GM12878 (cell line): Measurements from ENCODE around the gene TP73. TPM values are rescaled to one million over a fixed set of nuclear protein-coding genes. Genes with fewer than 3 reads are reported as not detected.
A peak's percentile ranks its signal among the peaks of the same experiment; 100 is the strongest.

ENCODE experiments used
- ATAC-seq: fragments of 200-7000 bp; cut with Tn5 transposase; 3 replicates; pipeline ENCODE4 v1.9.1; 2020; ENCODE audit warnings: mild to moderate bottlenecking, moderate library complexity
- BruUV-seq: library from RNA; stranded (reverse); fragments of 400-500 nt; replicated peaks from 2 replicates; lab custom pipeline; 2021; lab: Mats Ljungman, UMichigan
- CTCF ChIA-PET: fragments of 300-600 bp; sonication (Branson Sonifier 250); formaldehyde crosslinking; extraction: SDS; loops from one replicate; lab custom pipeline; 2021; ENCODE audit warnings: inconsistent platforms; lab: Yijun Ruan, JAX
- POLR2A ChIA-PET: fragments of 350-600 bp; formaldehyde crosslinking; extraction: SDS; loops from one replicate; lab custom pipeline; 2021; ENCODE audit warnings: inconsistent platforms; lab: Charles Lee
- RAD21 ChIA-PET: fragments of 300-600 bp; sonication (Branson Sonifier 250); formaldehyde crosslinking; loops from one replicate; lab custom pipeline; 2023; ENCODE audit warnings: antibody characterized with exemption; ENCODE audit not compliant: unreplicated experiment; lab: Charles Lee
- SMC1A ChIA-PET: fragments of 300-600 bp; sonication (Branson Sonifier 250); formaldehyde crosslinking; loops from one replicate; lab custom pipeline; 2023; ENCODE audit not compliant: unreplicated experiment, uncharacterized antibody; lab: Charles Lee
- DNase-seq: peaks from one replicate; pipeline ENCODE4 v3.0.0-alpha.2; 2011; ENCODE audit warnings: low read depth, low spot score
- FAIRE-seq: peaks from 3 replicates; lab custom pipeline; 2011; peaks lifted over from hg19 to GRCh38; lab: Jason Lieb, UNC
- H2AFZ ChIP-seq: 2 replicates; pipeline ENCODE4 v1.6.0; 2011; ENCODE audit warnings: low read depth, low read length, control low read depth; ENCODE audit not compliant: control insufficient read depth
- H3K27ac ChIP-seq: 2 replicates; pipeline ENCODE4 v1.5.1; 2011; ENCODE audit warnings: control low read depth; ENCODE audit not compliant: control insufficient read depth, insufficient read depth
- H3K27me3 ChIP-seq, 2 experiments: replicated peaks in 1 of 2; 2 replicates each; pipeline versions ENCODE4 v1.6.0 to v1.6.1; 2011; ENCODE audit warnings: low read length in 1 of 2; ENCODE audit not compliant: control insufficient read depth in 2 of 2, insufficient read depth in 2 of 2
- H3K36me3 ChIP-seq, 2 experiments: 2 replicates each; pipeline ENCODE4 v1.5.1; 2011; ENCODE audit warnings: low read length in 1 of 2; ENCODE audit not compliant: control insufficient read depth in 2 of 2, insufficient read depth in 2 of 2
- H3K4me1 ChIP-seq: 2 replicates; pipeline ENCODE4 v1.6.1; 2011; ENCODE audit warnings: mild to moderate bottlenecking, low read length, moderate library complexity, mixed read lengths; ENCODE audit not compliant: control insufficient read depth, insufficient read depth
- H3K4me2 ChIP-seq: 2 replicates; pipeline ENCODE4 v1.6.0; 2011; ENCODE audit warnings: control low read depth; ENCODE audit not compliant: control insufficient read depth, insufficient read depth
- H3K4me3 ChIP-seq: fragments of 200-600 bp; sonication (generic); 2 replicates; pipeline ENCODE4 v1.5.1; 2016
- H3K79me2 ChIP-seq: 2 replicates; pipeline ENCODE4 v1.6.0; 2011; ENCODE audit warnings: low read length; ENCODE audit not compliant: control insufficient read depth, insufficient read depth
- H3K9ac ChIP-seq: 2 replicates; pipeline ENCODE4 v1.8.0; 2011; ENCODE audit warnings: low read length, control low read depth, mixed read lengths; ENCODE audit not compliant: control insufficient read depth, insufficient read depth
- H3K9me3 ChIP-seq: replicated peaks from 3 replicates; pipeline ENCODE4 v1.5.1; 2011; ENCODE audit warnings: mild to moderate bottlenecking, low read length; ENCODE audit not compliant: control insufficient read depth, insufficient read depth
- H4K20me1 ChIP-seq: 2 replicates; pipeline ENCODE4 v1.6.0; 2011; ENCODE audit not compliant: control insufficient read depth, insufficient read depth
- ASH2L ChIP-seq: fragments of 300-600, 200-600 bp; sonication (generic); IDR thresholded peaks from 2 replicates; pipeline ENCODE4 v1.6.1; 2017; ENCODE audit warnings: low read depth, mild to moderate bottlenecking, borderline replicate concordance
- BCL11A ChIP-seq: IDR thresholded peaks from 2 replicates; pipeline ENCODE4 v1.6.1; 2011; ENCODE audit warnings: low read depth, low read length
- BHLHE40 ChIP-seq, 2 experiments: fragments of 450-650 bp in 1 of 2; IDR thresholded peaks; 2 replicates each; pipeline ENCODE4 v1.6.1; 2011 to 2017; ENCODE audit warnings: low read depth in 2 of 2, borderline replicate concordance in 1 of 2, improper control_type of control experiment in 1 of 2, low read length in 1 of 2, mild to moderate bottlenecking in 1 of 2
- CREM ChIP-seq: IDR thresholded peaks from 2 replicates; pipeline ENCODE4 v1.6.1; 2014; ENCODE audit warnings: antibody characterized with exemption, low read depth
- DPF2 ChIP-seq: fragments of 450-650 bp; IDR thresholded peaks from 2 replicates; pipeline ENCODE4 v1.6.1; 2017; ENCODE audit warnings: mild to moderate bottlenecking
- HDGF ChIP-seq: fragments of 450-650 bp; IDR thresholded peaks from 2 replicates; pipeline ENCODE4 v1.6.1; 2016; ENCODE audit warnings: antibody characterized with exemption
- LARP7 ChIP-seq: fragments of 450-650 bp; IDR thresholded peaks from 2 replicates; pipeline ENCODE4 v1.6.1; 2017; ENCODE audit warnings: mild to moderate bottlenecking
- MXI1 ChIP-seq: fragments of 150-350 bp; IDR thresholded peaks from 2 replicates; pipeline ENCODE4 v1.6.1; 2011; ENCODE audit warnings: low read depth, mild to moderate bottlenecking, inconsistent platforms, low read length, improper control_type of control experiment
- NFYB ChIP-seq: IDR thresholded peaks from 2 replicates; pipeline ENCODE4 v1.6.1; 2011; ENCODE audit warnings: low read depth, mild to moderate bottlenecking, low read length, improper control_type of control experiment, moderate library complexity; ENCODE audit not compliant: insufficient read depth
- NR2C1 ChIP-seq: fragments of 450-650 bp; IDR thresholded peaks from 2 replicates; pipeline ENCODE4 v1.6.1; 2017; ENCODE audit warnings: antibody characterized with exemption, mild to moderate bottlenecking, moderate library complexity
- PML ChIP-seq: IDR thresholded peaks from 2 replicates; pipeline ENCODE4 v1.6.1; 2012; ENCODE audit warnings: low read length, inconsistent platforms
- SIN3A ChIP-seq: IDR thresholded peaks from 2 replicates; pipeline ENCODE4 v1.6.1; 2012; ENCODE audit warnings: low read depth, low read length, improper control_type of control experiment
- SUPT20H ChIP-seq: IDR thresholded peaks from 2 replicates; pipeline ENCODE4 v1.6.1; 2011; ENCODE audit warnings: low read depth, mild to moderate bottlenecking, low read length, moderate library complexity, borderline replicate concordance; ENCODE audit not compliant: control insufficient read depth
- SUZ12 ChIP-seq: fragments of 200-600 bp; sonication (generic); IDR thresholded peaks from one replicate; pipeline ENCODE4 v1.6.1; 2018; ENCODE audit warnings: antibody characterized with exemption, mild to moderate bottlenecking; ENCODE audit not compliant: unreplicated experiment
- ZNF687 ChIP-seq: fragments of 450-650 bp; IDR thresholded peaks from 2 replicates; pipeline ENCODE4 v1.6.1; 2017; ENCODE audit warnings: mild to moderate bottlenecking, moderate library complexity
- WGBS: methylation state at CpG from one replicate; pipeline ENCODE4 v1.1.6; 2016; ENCODE audit warnings: low lambda C conversion rate; ENCODE audit not compliant: insufficient replicate concordance, insufficient coverage; ENCODE audit errors: missing lambda C conversion rate; 5-methylcytosine and 5-hydroxymethylcytosine counted together
- in situ Hi-C: fragments of 300-500 bp; cut with MboI; formaldehyde crosslinking; loops from 9 replicates; pipeline ENCODE4 v1.14.3; 2018; ENCODE audit warnings: mixed read lengths
- intact Hi-C: fragments of 100-400 bp; cut with micrococcal nuclease; formaldehyde crosslinking; loops from one replicate; pipeline ENCODE4 v1.14.2; 2022; ENCODE audit not compliant: unreplicated experiment
- polyA plus RNA-seq, 11 experiments: library from polyadenylated mRNA; depleted of rRNA in 4 of 11; unstranded in 6 of 11; stranded (reverse) in 5 of 11; fragments of >200 nt; fragmentation: Nextera tagmentation in 4 of 11; fragmentation: Illumina TruSeq in 1 of 11; extraction: Ambion mirVana in 4 of 11; extraction: Trizol in 1 of 11; gene quantifications; 1 replicate in 1 of 11; 2 replicates in 10 of 11; pipeline versions ENCODE4 v1.2.1 to v1.2.3, GENCODE V29; 2011 to 2016; ENCODE audit warnings: inconsistent platforms in 2 of 11, missing spikeins in 2 of 11, low read depth in 1 of 11
- total RNA-seq, 4 experiments: library from RNA; depleted of rRNA in 3 of 4; stranded (reverse); fragments of >200 nt in 3 of 4; fragmentation: Illumina TruSeq in 1 of 4; extraction: Trizol in 1 of 4; gene quantifications; 2 replicates each; pipeline versions ENCODE4 v1.2.1 to v1.2.3, GENCODE V29; 2013 to 2021
- TF ChIP-seq, protein P1 (sequence below): fragments of 450-650 bp; IDR thresholded peaks from 2 replicates; pipeline ENCODE4 v1.6.1; 2018; ENCODE audit warnings: borderline replicate concordance, mild to moderate bottlenecking; ENCODE audit not compliant: partially characterized antibody

The TP73 gene
- total and polyA plus RNA-seq, 10 of the 15 experiments (the other 5 are each of a cell fraction or from before 2014, with no cell fraction given): 0.08 to 54.2 (median 14.9) TPM

DNA sequence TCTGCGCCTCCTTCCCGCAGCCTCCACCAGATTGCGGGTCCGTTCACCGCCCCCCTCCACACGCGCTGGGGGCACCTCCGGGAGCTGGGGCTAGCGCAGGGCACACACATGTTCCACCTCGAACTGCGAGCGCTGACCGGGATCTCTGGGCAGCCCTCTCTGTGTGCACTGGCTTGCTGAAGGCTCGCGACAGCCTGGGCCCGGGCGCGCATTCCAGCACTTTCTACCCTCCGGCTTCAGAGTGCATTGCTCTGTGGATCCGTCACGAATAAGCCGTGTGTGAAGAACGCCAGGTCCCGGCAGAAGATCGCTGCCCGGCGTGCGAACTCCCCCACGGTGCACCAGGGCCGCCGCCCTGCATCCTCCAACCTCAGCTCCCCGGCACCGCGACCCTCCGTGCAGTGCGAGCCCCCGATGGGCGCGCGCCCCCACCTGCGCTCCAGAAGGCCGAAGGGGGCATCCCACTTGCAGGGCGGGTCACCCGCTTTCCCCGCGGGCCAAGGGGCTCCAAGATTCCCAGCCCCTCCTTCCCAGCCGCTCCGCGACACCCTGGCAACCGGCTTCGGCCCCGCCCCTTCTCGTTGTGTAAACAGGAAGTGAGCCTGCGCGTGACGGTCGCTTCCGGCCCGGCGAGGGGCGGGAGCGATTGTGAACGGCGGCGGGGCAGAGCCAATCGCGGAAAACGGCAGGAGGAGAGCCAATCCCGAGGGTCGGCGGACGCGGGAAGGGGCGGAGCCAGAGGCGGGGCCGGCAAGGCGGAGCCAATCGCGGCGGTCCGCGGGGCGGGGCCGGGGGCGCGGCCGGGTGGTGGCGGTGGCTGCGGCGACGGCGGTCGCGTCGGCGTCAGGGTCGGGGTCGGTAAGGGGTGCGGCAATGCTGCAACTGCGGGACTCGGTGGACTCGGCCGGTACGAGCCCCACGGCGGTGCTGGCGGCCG is 27.8 kb upstream of the TP73 start, which contains the start of gene TPRG1L:
Gene TPRG1L, plus strand, starts transcription at position 816 of the 937 bp plus-strand sequence. Its CDS starts 58 bp downstream, at position 874.
- POLR2A ChIA-PET: no interaction called here
- H3K36me3 ChIP-seq: peaks cover 0 to 6% of the 10 kb centered on the region in 2 experiments; a peak in 3 of 4 replicates
- peak within 1 kb of the TSS; percentile 81 for H3K4me3 ChIP-seq
- ATAC-seq (peak; percentile 98), DNase-seq (peak; percentile 74), FAIRE-seq (peak; percentile 31)
- H3K27ac ChIP-seq: no peak within 1 kb of the TSS; the same call in 1 of the 2 replicates
- BruUV-seq: no TSS peak
- H3K4me1 ChIP-seq: peaks cover 5% of the 10 kb centered on the region; the same call in 1 of the 2 replicates
- H3K27me3 ChIP-seq: no peaks in the 10 kb centered on the region
- in situ Hi-C loops (loop anchor here (10.0 kb wide), 1 partner anchor 140 kb away; no protein-coding TSS in a partner anchor), intact Hi-C loops (loop anchor here (2.0 kb wide), 1 partner anchor 26 kb away; the partner anchor contains the start of gene WRAP73)
- peak within 1 kb of the TSS; percentile 66 for H3K9ac ChIP-seq
- no peaks in the 10 kb centered on the region for H3K79me2 ChIP-seq
- no peaks in the 10 kb centered on the region for H4K20me1 ChIP-seq
- SMC1A ChIA-PET: interaction anchor here (1.5 kb wide), 1 partner anchor 13 kb away, joined by 5 read pairs; no protein-coding TSS in a partner anchor
- peak within 1 kb of the TSS; percentile 88 for H2AFZ ChIP-seq
- RAD21 ChIA-PET: interaction anchor here (0.7 kb wide), 1 partner anchor 100 kb away, joined by 3 read pairs; no protein-coding TSS in a partner anchor
- peak within 1 kb of the TSS; percentile 93 for H3K4me2 ChIP-seq
- WGBS: 4% methylated on average over 86 of the region's 108 CpGs
- H3K9me3 ChIP-seq: no peaks in the 10 kb centered on the region
- CTCF ChIA-PET: no interaction called here
- TF ChIP-seq SUPT20H (no peak), LARP7 (peak; percentile 55; the same call in 1 of the 2 replicates), NFYB (peak; percentile 98), DPF2 (peak; percentile 91), NR2C1 (peak; percentile 58), SIN3A (peak; percentile 83; the same call in 1 of the 2 replicates), MXI1 (peak; percentile 60), ZNF687 (no peak), HDGF (peak; percentile 51; the same call in 1 of the 2 replicates), BCL11A (no peak), PML (no peak), CREM (peak; percentile 77), BHLHE40 (IDR thresholded peaks at IDR 0.05; ENCODE audit: borderline replicate concordance in 1 of 2, low read depth in 2 of 2, low read length in 1 of 2) (peak; percentile 82 to 94), SUZ12 (no peak), ASH2L (no peak)
- TF ChIP-seq, protein P1, sequence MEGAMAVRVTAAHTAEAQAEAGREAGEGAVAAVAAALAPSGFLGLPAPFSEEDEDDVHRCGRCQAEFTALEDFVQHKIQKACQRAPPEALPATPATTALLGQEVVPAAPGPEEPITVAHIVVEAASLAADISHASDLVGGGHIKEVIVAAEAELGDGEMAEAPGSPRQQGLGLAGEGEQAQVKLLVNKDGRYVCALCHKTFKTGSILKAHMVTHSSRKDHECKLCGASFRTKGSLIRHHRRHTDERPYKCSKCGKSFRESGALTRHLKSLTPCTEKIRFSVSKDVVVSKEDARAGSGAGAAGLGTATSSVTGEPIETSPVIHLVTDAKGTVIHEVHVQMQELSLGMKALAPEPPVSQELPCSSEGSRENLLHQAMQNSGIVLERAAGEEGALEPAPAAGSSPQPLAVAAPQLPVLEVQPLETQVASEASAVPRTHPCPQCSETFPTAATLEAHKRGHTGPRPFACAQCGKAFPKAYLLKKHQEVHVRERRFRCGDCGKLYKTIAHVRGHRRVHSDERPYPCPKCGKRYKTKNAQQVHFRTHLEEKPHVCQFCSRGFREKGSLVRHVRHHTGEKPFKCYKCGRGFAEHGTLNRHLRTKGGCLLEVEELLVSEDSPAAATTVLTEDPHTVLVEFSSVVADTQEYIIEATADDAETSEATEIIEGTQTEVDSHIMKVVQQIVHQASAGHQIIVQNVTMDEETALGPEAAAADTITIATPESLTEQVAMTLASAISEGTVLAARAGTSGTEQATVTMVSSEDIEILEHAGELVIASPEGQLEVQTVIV: peak; percentile 45
